ENCODE results near the gene CACNA1C. TPM values are rescaled to one million over a fixed set of nuclear protein-coding genes. Genes with fewer than 3 reads are reported as not detected.
A peak's percentile ranks its signal among the peaks of the same experiment; 100 is the strongest.

The CACNA1C gene
- total RNA-seq, 2 donors from 2014 or later: 0.86 to 6.3 TPM

- Mint-ChIP-seq H3K4me3 (no peak overlapping the region), H3K36me3 (ENCODE audit: low read depth) (no peaks in the 10 kb centered on the region), H3K27ac (no peak overlapping the region), H3K27me3 (ENCODE audit: insufficient read depth) (peaks cover 17% of the 10 kb centered on the region), H3K9me3 (no peaks in the 10 kb centered on the region), H3K4me1 (peaks cover 14% of the 10 kb centered on the region)
- no peak for TF ChIP-seq CTCF (conservative IDR thresholded peaks at IDR 0.05)
- Histone ChIP-seq H3K36me3 (ENCODE audit: control insufficient read depth, insufficient read depth, low read length) (no peaks in the 10 kb centered on the region), H3K4me3 (ENCODE audit: low read length) (no peak overlapping the region), H3K9me3 (ENCODE audit: control insufficient read depth, low read length) (no peaks in the 10 kb centered on the region), H3K9ac (ENCODE audit: extremely low read depth, low read length, poor library complexity, severe bottlenecking) (no peak overlapping the region), H3K27ac (ENCODE audit: low read depth, low read length) (no peak overlapping the region), H3K27me3 (ENCODE audit: control insufficient read depth, insufficient read depth, low read length, poor library complexity, severe bottlenecking) (no peaks in the 10 kb centered on the region), H3K4me1 (ENCODE audit: control insufficient read depth, insufficient read depth, low read length) (no peaks in the 10 kb centered on the region)
- peak; percentile 41 for DNase-seq
- 91 to 93% methylated on average over 17 to 19 of the region's 19 CpGs for WGBS, 2 experiments (ENCODE audit: insufficient coverage in 1 of 2, insufficient read length in 1 of 2)
Measured at GRCh38 chr12:2347844-2348481, 295.2 kb downstream of the CACNA1C start.

GRCh38 chr12:2348482-2348852 lies 295.7 kb downstream of the CACNA1C start:
- no peak for TF ChIP-seq CTCF (conservative IDR thresholded peaks at IDR 0.05)
- Mint-ChIP-seq H3K27me3 (ENCODE audit: insufficient read depth) (peaks cover 17% of the 10 kb centered on the region), H3K36me3 (ENCODE audit: low read depth) (no peaks in the 10 kb centered on the region), H3K4me1 (peaks cover 13% of the 10 kb centered on the region), H3K9me3 (no peaks in the 10 kb centered on the region), H3K27ac (no peak overlapping the region), H3K4me3 (no peak overlapping the region)
- no peak overlapping the region for H3K9ac ChIP-seq (ENCODE audit: extremely low read depth, low read length, poor library complexity, severe bottlenecking)
- peak; percentile 40 for DNase-seq
- no peaks in the 10 kb centered on the region for H3K27me3 ChIP-seq (ENCODE audit: control insufficient read depth, insufficient read depth, low read length, poor library complexity, severe bottlenecking)
- H3K9me3 ChIP-seq (ENCODE audit: control insufficient read depth, low read length): no peaks in the 10 kb centered on the region
- H3K4me1 ChIP-seq (ENCODE audit: control insufficient read depth, insufficient read depth, low read length): no peaks in the 10 kb centered on the region
- H3K36me3 ChIP-seq (ENCODE audit: control insufficient read depth, insufficient read depth, low read length): no peaks in the 10 kb centered on the region
- WGBS, 2 experiments (ENCODE audit: insufficient coverage in 1 of 2, insufficient read length in 1 of 2): 92 to 94% methylated on average over 10 to 11 of the region's 11 CpGs
- no peak overlapping the region for H3K4me3 ChIP-seq (ENCODE audit: low read length)
- no peak overlapping the region for H3K27ac ChIP-seq (ENCODE audit: low read depth, low read length)

- no peaks in the 10 kb centered on the region for H3K9me3 Mint-ChIP-seq
- H3K9ac ChIP-seq (ENCODE audit: extremely low read depth, low read length, poor library complexity, severe bottlenecking): no peak overlapping the region
- H3K4me3 Mint-ChIP-seq: no peak overlapping the region
- H3K36me3 Mint-ChIP-seq (ENCODE audit: low read depth): no peaks in the 10 kb centered on the region
- no peak overlapping the region for H3K27ac Mint-ChIP-seq
- H3K36me3 ChIP-seq (ENCODE audit: control insufficient read depth, insufficient read depth, low read length): no peaks in the 10 kb centered on the region
- H3K4me1 ChIP-seq (ENCODE audit: control insufficient read depth, insufficient read depth, low read length): no peaks in the 10 kb centered on the region
- H3K27me3 ChIP-seq (ENCODE audit: control insufficient read depth, insufficient read depth, low read length, poor library complexity, severe bottlenecking): no peaks in the 10 kb centered on the region
- no peaks in the 10 kb centered on the region for H3K9me3 ChIP-seq (ENCODE audit: control insufficient read depth, low read length)
- peaks cover 6% of the 10 kb centered on the region for H3K27me3 Mint-ChIP-seq (ENCODE audit: insufficient read depth)
- H3K27ac ChIP-seq (ENCODE audit: low read depth, low read length): no peak overlapping the region
- WGBS, 2 experiments (ENCODE audit: insufficient coverage in 1 of 2, insufficient read length in 1 of 2): 90 to 98% methylated on average over 6 to 8 of the region's 8 CpGs
- peaks cover 15% of the 10 kb centered on the region for H3K4me1 Mint-ChIP-seq
- TF ChIP-seq CTCF (conservative IDR thresholded peaks at IDR 0.05): no peak
- no peak for DNase-seq
- no peak overlapping the region for H3K4me3 ChIP-seq (ENCODE audit: low read length)
Measured at GRCh38 chr12:2351161-2351560, 298.4 kb downstream of the CACNA1C start.

Data from endodermal cell (in vitro differentiated cells).